GM21447 (cell line): ENCODE data around the gene MPEG1.

Experiments used
- ATAC-seq: cut with Tn5 transposase; IDR thresholded peaks from one replicate; pipeline ENCODE4 v1.9.1; 2021; ENCODE audit not compliant: unreplicated experiment

MPEG1 gene

GRCh38 chr11:59212744-59213631, at the start of gene MPEG1:
Gene MPEG1, minus strand, starts transcription at chr11:59212927. Its CDS starts 62 bp downstream, at chr11:59212865.
- ATAC-seq = no peak

- ATAC-seq = no peak
Observed at GRCh38 chr11:59262177-59262818, 49.6 kb upstream of the MPEG1 start.

- ATAC-seq = no peak
Observed at GRCh38 chr11:59261150-59261549, 48.4 kb upstream of the MPEG1 start.

- peak; percentile 44 for ATAC-seq
Observed at GRCh38 chr11:59259867-59260475, 47.2 kb upstream of the MPEG1 start.

GRCh38 chr11:59259047-59259446, 46.3 kb upstream of the MPEG1 start:
- no peak for ATAC-seq

- no peak for ATAC-seq
Observed at GRCh38 chr11:59255281-59255680, 42.6 kb upstream of the MPEG1 start.

- no peak for ATAC-seq
Observed at GRCh38 chr11:59254286-59254685, 41.6 kb upstream of the MPEG1 start.

GRCh38 chr11:59253001-59253400, 40.3 kb upstream of the MPEG1 start:
- no peak for ATAC-seq

GRCh38 chr11:59249535-59249934, 36.8 kb upstream of the MPEG1 start:
- no peak for ATAC-seq

- no peak for ATAC-seq
Observed at GRCh38 chr11:59247531-59248227, 35.0 kb upstream of the MPEG1 start.

GRCh38 chr11:59243633-59244032, 30.9 kb upstream of the MPEG1 start:
- no peak for ATAC-seq

- ATAC-seq = no peak
Observed at GRCh38 chr11:59240322-59240721, 27.6 kb upstream of the MPEG1 start.

GRCh38 chr11:59226396-59226795, 13.7 kb upstream of the MPEG1 start:
- ATAC-seq = no peak

- no peak for ATAC-seq
Observed at GRCh38 chr11:59225017-59225416, 12.3 kb upstream of the MPEG1 start.

GRCh38 chr11:59224351-59224928, 11.7 kb upstream of the MPEG1 start:
- ATAC-seq = no peak

- no peak for ATAC-seq
Observed at GRCh38 chr11:59223611-59224010, 10.9 kb upstream of the MPEG1 start.

GRCh38 chr11:59223177-59223576, 10.4 kb upstream of the MPEG1 start:
- ATAC-seq = no peak

GRCh38 chr11:59222464-59223060, 9.8 kb upstream of the MPEG1 start:
- ATAC-seq = no peak

- ATAC-seq = no peak
Observed at GRCh38 chr11:59221441-59221840, 8.7 kb upstream of the MPEG1 start.

GRCh38 chr11:59219836-59220235, 7.1 kb upstream of the MPEG1 start:
- ATAC-seq = no peak

GRCh38 chr11:59218893-59219292, 6.2 kb upstream of the MPEG1 start:
- no peak for ATAC-seq
